ENCODE results near the gene SDHAF3.

The SDHAF3 gene

DNA sequence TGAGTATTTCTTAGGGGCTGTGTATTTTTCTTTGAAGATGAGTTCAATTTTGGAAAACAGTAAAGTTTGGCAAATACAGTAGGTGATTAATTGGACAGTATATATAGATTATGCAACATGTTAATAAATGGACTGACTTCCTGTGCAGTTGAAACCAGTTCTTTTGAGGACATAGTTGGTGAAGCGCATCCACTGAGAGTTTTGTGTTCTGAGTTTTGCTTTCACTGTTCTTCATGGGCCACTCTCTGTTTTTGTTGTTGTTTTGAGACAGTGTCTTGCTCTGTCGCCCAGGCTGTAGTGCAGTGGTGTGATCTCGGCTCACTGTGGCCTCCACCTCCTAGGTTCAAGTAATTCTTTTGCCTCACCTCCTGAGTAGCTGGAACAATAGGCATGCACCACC lies 109.0 kb downstream of the SDHAF3 start:
- TF ChIP-seq, protein P1, sequence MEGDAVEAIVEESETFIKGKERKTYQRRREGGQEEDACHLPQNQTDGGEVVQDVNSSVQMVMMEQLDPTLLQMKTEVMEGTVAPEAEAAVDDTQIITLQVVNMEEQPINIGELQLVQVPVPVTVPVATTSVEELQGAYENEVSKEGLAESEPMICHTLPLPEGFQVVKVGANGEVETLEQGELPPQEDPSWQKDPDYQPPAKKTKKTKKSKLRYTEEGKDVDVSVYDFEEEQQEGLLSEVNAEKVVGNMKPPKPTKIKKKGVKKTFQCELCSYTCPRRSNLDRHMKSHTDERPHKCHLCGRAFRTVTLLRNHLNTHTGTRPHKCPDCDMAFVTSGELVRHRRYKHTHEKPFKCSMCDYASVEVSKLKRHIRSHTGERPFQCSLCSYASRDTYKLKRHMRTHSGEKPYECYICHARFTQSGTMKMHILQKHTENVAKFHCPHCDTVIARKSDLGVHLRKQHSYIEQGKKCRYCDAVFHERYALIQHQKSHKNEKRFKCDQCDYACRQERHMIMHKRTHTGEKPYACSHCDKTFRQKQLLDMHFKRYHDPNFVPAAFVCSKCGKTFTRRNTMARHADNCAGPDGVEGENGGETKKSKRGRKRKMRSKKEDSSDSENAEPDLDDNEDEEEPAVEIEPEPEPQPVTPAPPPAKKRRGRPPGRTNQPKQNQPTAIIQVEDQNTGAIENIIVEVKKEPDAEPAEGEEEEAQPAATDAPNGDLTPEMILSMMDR (IDR thresholded peaks at IDR 0.05; ENCODE audit: low read depth, low read length): no peak
- DNase-seq (ENCODE audit: extremely low read depth, low read depth): no peak
